ENCODE measurements around the gene GTF3C5. TPM values are rescaled to one million over a fixed set of nuclear protein-coding genes. Genes with fewer than 3 reads are reported as not detected.

GTF3C5 gene
- total RNA-seq, 1 experiment from 2014 or later = 104 TPM

- Mint-ChIP-seq H3K9me3 (no peaks in the 10 kb centered on the region), H3K4me1 (no peaks in the 10 kb centered on the region)
- POLR2A ChIA-PET = no interaction called here
Observed at GRCh38 chr9:133050142-133050541, 19.3 kb downstream of the GTF3C5 start.

DNA sequence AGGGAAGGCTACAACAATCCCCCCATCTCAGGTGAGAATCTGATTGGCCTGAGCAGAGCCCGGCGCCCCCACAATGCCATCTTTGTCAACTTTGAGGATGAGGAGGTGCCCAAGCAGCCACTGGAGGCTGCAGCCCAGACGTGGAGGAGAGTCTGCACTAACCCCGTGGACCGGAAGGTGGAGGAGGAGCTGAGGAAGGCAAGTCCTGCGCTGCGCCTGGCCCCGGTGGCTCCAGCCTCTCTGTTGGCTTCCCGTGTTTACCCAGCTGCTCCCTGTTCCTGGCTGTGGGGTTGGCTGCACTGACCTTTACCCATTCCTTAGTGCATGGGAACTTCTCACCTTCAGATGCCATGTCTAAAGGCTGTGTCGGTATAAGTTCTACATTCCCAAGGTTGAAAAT, 20.0 kb downstream of the GTF3C5 start:
- DNase-seq (ENCODE audit: low spot score) = no peak
- H3K27me3 Mint-ChIP-seq (ENCODE audit: low read depth) = no peaks in the 10 kb centered on the region
- POLR2A ChIA-PET = no interaction called here
- no peak for ATAC-seq
- H3K9me3 Mint-ChIP-seq = no peaks in the 10 kb centered on the region
- TF ChIP-seq ZNF263 (CRISPR knock-in tag; IDR thresholded peaks at IDR 0.05; ENCODE audit: low read depth) (no peak), ETV6 (CRISPR knock-in tag; IDR thresholded peaks at IDR 0.05) (no peak), SP1 (CRISPR knock-in tag; conservative IDR thresholded peaks at IDR 0.05) (no peak), FOXK1 (CRISPR knock-in tag; IDR thresholded peaks at IDR 0.05) (no peak), ZNF416 (CRISPR knock-in tag; IDR thresholded peaks at IDR 0.05) (no peak), ERG (CRISPR knock-in tag; IDR thresholded peaks at IDR 0.05) (no peak), PREB (CRISPR knock-in tag; IDR thresholded peaks at IDR 0.05; ENCODE audit: borderline replicate concordance) (no peak)
- peaks cover 60% of the 10 kb centered on the region for H3K36me3 Mint-ChIP-seq
- 0 out of 2 replicates have a peak overlapping the region, but pooled peaks have one; percentile 41 for H3K27ac Mint-ChIP-seq
- no peaks in the 10 kb centered on the region for H3K4me1 Mint-ChIP-seq
- CTCF ChIA-PET = interaction anchor here (0.6 kb wide), 1 partner anchor 92 kb away, joined by 3 read pairs; no protein-coding TSS in a partner anchor
- no peak overlapping the region for H3K4me3 Mint-ChIP-seq

More at GRCh38 chr9:133050142-133050541, 19.3 kb downstream of the GTF3C5 start:
- TF ChIP-seq RORB (CRISPR knock-in tag; IDR thresholded peaks at IDR 0.05) (no peak), ETV6 (CRISPR knock-in tag; IDR thresholded peaks at IDR 0.05) (no peak), FOXK1 (CRISPR knock-in tag; IDR thresholded peaks at IDR 0.05) (no peak), ZNF232 (CRISPR knock-in tag; IDR thresholded peaks at IDR 0.05) (no peak), STAT6 (CRISPR knock-in tag; conservative IDR thresholded peaks at IDR 0.05; ENCODE audit: low read depth) (no peak), USF1 (CRISPR knock-in tag; IDR thresholded peaks at IDR 0.05) (no peak), ERG (CRISPR knock-in tag; IDR thresholded peaks at IDR 0.05) (no peak), HMGA2 (CRISPR knock-in tag; IDR thresholded peaks at IDR 0.05) (no peak), ESRRA (CRISPR knock-in tag; IDR thresholded peaks at IDR 0.05; ENCODE audit: borderline replicate concordance) (no peak), NR3C1 (CRISPR knock-in tag; conservative IDR thresholded peaks at IDR 0.05; ENCODE audit: low read depth) (no peak), SP1 (CRISPR knock-in tag; conservative IDR thresholded peaks at IDR 0.05) (no peak), ZBTB43 (CRISPR knock-in tag; IDR thresholded peaks at IDR 0.05) (no peak)
- TF ChIP-seq, protein P1, sequence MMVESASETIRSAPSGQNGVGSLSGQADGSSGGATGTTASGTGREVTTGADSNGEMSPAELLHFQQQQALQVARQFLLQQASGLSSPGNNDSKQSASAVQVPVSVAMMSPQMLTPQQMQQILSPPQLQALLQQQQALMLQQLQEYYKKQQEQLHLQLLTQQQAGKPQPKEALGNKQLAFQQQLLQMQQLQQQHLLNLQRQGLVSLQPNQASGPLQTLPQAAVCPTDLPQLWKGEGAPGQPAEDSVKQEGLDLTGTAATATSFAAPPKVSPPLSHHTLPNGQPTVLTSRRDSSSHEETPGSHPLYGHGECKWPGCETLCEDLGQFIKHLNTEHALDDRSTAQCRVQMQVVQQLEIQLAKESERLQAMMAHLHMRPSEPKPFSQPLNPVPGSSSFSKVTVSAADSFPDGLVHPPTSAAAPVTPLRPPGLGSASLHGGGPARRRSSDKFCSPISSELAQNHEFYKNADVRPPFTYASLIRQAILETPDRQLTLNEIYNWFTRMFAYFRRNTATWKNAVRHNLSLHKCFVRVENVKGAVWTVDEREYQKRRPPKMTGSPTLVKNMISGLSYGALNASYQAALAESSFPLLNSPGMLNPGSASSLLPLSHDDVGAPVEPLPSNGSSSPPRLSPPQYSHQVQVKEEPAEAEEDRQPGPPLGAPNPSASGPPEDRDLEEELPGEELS (CRISPR knock-in tag; IDR thresholded peaks at IDR 0.05) = no peak
- ATAC-seq (no peak), DNase-seq (ENCODE audit: low spot score) (no peak)
- Mint-ChIP-seq H3K36me3 (peaks cover 58% of the 10 kb centered on the region), H3K4me3 (no peak overlapping the region), H3K27ac (no peak overlapping the region), H3K27me3 (ENCODE audit: low read depth) (no peaks in the 10 kb centered on the region)
- CTCF ChIA-PET = no interaction called here

Measured in WTC11 (cell line).